DMS79 treated with DMSO at 0.1 percent for 48 hours (cell line): ENCODE measurements around the gene ITPR2.
A peak's percentile ranks its signal among the peaks of the same experiment; 100 is the strongest.

Source experiments
- DNase-seq: peaks from one replicate; lab custom pipeline; 2025; lab: John Stamatoyannopoulos, UW

Gene ITPR2

DNA sequence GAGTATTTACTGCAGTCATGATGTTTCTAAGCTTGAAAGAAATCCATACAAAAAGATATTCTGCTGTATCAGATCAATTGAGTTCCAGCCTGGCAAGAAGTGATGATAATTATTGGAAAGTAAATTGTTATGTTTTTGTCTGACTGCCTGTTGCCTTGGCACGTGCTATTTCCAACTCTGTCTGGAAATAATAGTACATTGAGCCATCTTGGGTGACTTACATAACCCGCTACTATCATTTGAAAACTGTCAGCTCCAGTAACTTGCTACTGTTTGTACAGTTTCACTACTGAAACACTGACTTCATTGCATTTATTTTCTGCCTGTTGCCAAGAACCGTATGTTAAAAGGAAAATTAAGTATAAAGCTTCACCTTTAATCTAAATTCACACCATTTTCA, 318.6 kb downstream of the ITPR2 start:
- DNase-seq, result no peak

DNA sequence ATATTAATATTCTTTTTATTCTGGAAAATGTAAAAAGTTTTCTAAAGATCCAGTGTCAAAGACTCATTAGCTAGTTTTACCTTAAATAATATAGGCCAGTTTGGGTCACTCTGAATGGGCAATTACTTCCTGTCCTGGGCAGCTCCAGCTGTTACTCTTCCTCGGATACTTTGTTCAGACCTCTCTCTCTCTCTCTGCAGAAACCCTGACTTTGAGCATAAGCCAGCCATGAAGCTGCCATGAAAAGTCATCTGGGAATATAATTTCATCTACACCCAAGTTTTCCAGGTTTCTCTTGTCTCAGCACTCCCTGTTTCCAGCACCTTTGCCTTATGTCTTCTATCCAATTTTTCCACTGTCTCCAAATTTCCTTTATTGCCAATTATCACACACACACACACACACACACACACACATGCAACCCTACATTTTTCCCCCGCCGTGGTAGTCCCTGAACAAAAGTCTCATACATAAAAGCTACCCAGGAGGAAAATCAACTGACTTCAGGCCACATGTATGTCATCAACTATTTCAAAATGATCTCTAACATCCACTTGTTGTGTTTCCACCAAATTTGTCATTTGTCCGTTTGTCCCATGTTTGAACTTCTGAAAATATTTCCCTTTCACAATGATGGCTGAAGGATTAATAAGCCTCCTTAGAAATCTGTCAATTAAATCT, 319.5 kb downstream of the ITPR2 start:
- DNase-seq, result no peak

GRCh38 chr12:26512213-26512612, 320.8 kb downstream of the ITPR2 start:
- no peak for DNase-seq

GRCh38 chr12:26510354-26510674, 322.7 kb downstream of the ITPR2 start:
- DNase-seq, result no peak

DNA sequence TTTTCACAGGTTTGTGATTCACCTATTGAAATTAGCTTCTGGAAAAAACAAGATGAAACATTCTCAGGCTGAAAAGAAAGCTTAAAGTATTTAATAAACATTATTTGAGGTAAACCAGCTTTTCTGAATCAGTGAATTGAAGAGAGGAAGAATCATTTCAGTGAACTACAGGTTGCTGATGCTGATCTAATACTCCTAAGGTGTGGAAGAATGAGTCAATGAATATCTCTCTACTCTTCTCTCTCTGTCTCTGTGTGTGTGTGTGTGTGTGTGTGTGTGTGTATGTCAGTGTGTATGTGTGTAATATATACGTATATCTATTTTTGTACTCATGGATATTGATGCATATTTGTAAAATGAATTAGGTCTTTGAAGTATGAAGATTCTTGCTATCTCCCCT, 325.4 kb downstream of the ITPR2 start:
- DNase-seq, result no peak

GRCh38 chr12:26499979-26500640, 332.9 kb downstream of the ITPR2 start:
- DNase-seq, result no peak

DNA sequence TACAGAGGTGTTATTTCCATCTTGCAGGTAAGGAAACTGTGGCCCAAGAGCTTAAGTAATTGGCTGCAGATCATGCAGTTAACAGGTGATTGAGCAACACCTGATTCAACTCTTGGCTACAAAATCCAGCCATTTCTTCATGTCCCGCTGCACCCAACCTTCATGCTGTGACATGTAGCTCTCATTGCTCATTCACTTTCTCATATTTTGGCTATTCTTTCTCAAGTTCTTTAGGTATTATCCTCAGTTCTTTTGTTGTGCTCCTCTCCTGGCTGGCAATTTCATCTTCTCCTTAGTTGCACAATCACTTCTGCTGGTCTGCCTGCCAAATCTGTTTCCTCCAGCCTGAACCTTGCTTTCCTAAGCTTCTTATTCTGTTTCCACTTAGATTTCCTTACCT, 336.8 kb downstream of the ITPR2 start:
- no peak for DNase-seq

- no peak for DNase-seq
These were observed 339.3 kb downstream of the ITPR2 start for GRCh38 chr12:26493656-26494055.

DNA sequence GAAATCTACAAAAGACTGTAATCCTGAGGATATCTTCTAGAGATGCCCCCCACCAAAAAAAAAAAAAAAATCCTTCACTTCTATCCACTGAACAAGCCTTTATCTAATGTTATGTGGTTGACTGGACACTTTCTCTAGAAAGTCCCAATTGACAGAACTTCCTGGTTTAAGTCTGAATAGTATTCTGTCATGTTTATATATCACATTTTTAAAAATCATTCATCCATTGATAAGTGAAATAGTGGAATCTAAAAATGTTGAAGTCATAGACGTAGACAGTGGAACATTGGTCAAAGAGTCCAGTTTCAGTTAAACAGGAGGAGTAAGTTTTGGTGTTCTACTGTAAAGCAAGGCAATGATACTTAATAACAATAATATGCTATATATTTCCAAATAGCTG, 340.6 kb downstream of the ITPR2 start:
- no peak for DNase-seq

DNA sequence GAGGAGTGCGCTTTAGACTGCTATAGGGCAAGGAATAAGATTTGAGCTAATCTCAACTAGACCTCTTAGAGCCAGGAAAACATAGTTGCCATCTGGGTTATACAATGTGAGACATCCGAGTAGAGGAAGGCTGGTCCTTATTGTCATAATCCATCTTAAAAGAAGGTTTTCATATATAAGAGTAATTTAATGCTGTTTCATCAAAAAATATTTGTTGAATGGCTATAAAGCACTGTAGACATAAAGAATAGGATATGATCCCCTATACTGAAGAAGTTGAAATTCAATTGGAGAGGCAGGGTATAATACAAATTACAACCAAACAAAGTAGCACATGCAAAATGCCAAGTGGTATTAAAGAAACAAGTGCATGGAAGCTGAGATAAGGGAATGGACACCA, 343.1 kb downstream of the ITPR2 start:
- no peak for DNase-seq

- no peak for DNase-seq
These were observed 344.6 kb downstream of the ITPR2 start for GRCh38 chr12:26488351-26488750.

DNA sequence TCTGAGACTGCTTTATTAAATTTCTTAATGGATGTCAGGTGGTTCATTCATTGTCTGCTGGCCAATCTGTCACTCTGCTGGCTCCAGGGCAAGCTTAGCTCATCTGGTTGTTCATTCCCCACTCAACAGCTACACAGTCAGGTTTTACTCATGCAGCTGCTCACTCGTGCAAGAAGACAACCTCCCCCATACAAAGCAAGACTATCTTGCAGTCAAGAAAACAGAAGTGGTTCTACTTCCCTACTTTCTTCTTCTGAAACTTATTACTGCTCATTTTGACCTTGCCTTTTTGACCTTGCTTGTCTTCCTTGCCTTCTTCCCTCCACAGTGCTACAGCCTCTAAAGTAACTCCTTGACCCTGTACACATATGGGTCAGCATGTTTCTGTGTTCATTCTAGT, 359.7 kb downstream of the ITPR2 start:
- no peak for DNase-seq

DNA sequence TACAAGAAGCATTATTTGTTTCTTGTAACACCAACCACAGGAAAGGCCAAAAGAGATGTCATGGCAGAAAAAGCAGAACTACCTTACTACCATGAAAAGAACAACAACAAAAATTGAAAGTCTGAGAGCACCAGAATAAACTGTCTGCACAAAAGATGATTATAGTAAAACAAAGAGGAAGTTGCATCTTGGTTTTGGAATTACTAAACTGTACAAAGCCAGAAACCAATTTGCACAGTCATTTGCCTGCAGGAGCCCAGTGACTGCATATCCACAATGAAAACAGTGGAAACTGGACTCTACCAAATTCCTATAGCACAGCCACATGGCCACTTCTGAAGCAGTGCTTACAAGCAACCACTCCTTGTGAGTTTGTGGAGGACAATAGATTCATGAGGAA, 361.4 kb downstream of the ITPR2 start:
- no peak for DNase-seq

DNA sequence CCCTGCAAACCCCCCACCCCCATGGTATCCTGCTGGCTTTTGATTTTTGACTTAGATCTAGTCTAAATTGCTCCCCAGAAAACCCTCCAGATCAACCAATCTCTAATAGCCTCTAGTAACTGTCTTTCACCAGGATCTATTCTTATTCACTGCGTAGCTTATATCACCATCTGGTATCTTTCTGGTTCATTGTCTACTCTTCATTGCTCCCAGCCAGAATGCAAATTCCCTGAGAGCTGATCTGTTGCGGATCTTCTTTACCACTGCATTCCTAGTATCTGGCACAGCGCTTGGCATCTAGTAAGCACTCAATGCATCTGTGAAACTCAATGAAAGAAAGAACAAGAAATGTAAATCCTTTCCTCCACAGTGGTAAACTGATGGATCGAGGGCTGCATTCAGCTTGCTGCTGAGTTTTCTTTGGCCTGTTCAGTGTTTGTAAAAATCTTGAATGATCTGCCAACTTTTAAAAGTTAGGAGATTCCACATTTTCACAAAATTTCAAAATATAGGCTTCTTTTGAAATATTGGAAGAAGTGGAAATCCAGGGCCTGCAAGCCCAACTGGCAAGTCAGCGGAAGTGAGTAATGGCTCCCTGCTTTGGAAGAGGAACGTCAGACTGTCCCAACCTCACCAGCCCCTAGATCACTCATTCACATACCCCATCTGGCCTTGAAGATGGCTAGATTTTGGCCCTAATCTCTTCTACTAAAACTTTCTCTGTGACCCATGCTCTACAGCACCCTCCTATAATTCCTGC, 363.4 kb downstream of the ITPR2 start:
- no peak for DNase-seq

GRCh38 chr12:26467351-26467750, 365.6 kb downstream of the ITPR2 start:
- DNase-seq, result no peak

GRCh38 chr12:26466726-26467125, 366.3 kb downstream of the ITPR2 start:
- DNase-seq, result peak; percentile 48

GRCh38 chr12:26465419-26466097, 367.4 kb downstream of the ITPR2 start:
- DNase-seq, result no peak

GRCh38 chr12:26461776-26462175, 371.2 kb downstream of the ITPR2 start:
- DNase-seq, result no peak

DNA sequence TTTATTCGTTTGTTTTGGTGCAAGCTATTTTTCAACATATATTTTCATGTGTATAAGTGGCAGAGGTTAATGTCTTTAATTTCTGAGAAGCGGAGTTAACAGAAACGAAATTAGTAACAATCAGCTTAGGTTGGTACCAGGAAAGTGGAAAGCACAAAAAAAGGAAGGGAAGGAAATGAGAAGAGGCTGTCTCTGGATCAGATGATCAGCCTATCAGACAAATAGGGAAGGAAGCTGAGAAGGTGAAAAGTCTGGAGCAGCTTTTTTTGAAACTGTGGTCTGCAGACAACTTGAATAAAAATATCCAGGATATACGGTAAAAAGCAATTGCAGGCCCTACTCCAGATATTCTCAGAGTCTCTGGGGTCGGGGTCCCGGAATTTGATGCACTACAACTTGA, 372.6 kb downstream of the ITPR2 start:
- no peak for DNase-seq

GRCh38 chr12:26455936-26456574, 376.9 kb downstream of the ITPR2 start:
- no peak for DNase-seq

DNA sequence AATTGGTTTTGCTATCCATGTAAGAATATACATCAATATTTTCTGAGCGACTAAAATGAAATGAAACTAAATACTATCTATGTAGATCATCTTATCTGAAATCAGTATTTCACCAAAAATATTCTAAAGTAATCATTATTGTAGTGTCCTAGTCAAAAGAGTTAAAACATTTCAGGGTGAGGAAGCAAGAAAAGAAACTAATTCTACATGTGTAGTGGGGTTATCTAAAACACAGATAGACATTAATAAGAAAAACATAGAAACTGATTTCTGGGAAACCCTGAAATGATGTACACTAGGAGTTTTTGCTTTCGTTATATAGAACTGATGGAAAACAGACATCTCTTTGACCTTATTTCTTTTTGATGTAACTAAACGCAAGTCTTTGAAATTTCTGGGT, 379.7 kb downstream of the ITPR2 start:
- no peak for DNase-seq

DNA sequence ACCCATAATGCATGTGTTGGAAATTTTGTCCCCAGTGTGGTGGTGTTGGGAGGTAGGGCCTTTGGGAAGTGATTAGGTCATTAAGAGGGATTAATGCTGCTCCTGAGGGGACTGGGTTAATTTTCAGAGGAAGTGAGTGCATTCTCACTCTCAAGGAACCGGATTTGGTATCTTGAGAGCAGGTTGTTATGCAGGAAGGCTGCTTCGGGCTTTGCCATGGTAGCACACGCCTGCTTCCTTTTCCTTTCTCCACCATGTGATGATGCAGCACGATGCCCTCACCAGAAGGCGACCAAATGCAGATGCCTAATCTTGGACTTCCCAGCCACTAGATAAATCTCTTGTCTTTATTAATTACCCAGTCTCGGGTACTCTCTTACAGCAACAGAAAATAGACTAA, 380.5 kb downstream of the ITPR2 start:
- no peak for DNase-seq
